GM12878 (cell line): Measurements from ENCODE around the gene CELSR3. TPM values are rescaled to one million over a fixed set of nuclear protein-coding genes. Genes with fewer than 3 reads are reported as not detected.
A peak's percentile ranks its signal among the peaks of the same experiment; 100 is the strongest.

ENCODE experiments used
- ATAC-seq: fragments of 200-7000 bp; cut with Tn5 transposase; 3 replicates; pipeline ENCODE4 v1.9.1; 2020; ENCODE audit warnings: mild to moderate bottlenecking, moderate library complexity
- BruUV-seq: library from RNA; stranded (reverse); fragments of 400-500 nt; replicated peaks from 2 replicates; lab custom pipeline; 2021; lab: Mats Ljungman, UMichigan
- CTCF ChIA-PET: fragments of 300-600 bp; sonication (Branson Sonifier 250); formaldehyde crosslinking; extraction: SDS; loops from one replicate; lab custom pipeline; 2021; ENCODE audit warnings: inconsistent platforms; lab: Yijun Ruan, JAX
- POLR2A ChIA-PET: fragments of 350-600 bp; formaldehyde crosslinking; extraction: SDS; loops from one replicate; lab custom pipeline; 2021; ENCODE audit warnings: inconsistent platforms; lab: Charles Lee
- RAD21 ChIA-PET: fragments of 300-600 bp; sonication (Branson Sonifier 250); formaldehyde crosslinking; loops from one replicate; lab custom pipeline; 2023; ENCODE audit warnings: antibody characterized with exemption; ENCODE audit not compliant: unreplicated experiment; lab: Charles Lee
- SMC1A ChIA-PET: fragments of 300-600 bp; sonication (Branson Sonifier 250); formaldehyde crosslinking; loops from one replicate; lab custom pipeline; 2023; ENCODE audit not compliant: unreplicated experiment, uncharacterized antibody; lab: Charles Lee
- DNase-seq: peaks from one replicate; pipeline ENCODE4 v3.0.0-alpha.2; 2011; ENCODE audit warnings: low read depth, low spot score
- FAIRE-seq: peaks from 3 replicates; lab custom pipeline; 2011; peaks lifted over from hg19 to GRCh38; lab: Jason Lieb, UNC
- H2AFZ ChIP-seq: 2 replicates; pipeline ENCODE4 v1.6.0; 2011; ENCODE audit warnings: low read depth, low read length, control low read depth; ENCODE audit not compliant: control insufficient read depth
- H3K27ac ChIP-seq: 2 replicates; pipeline ENCODE4 v1.5.1; 2011; ENCODE audit warnings: control low read depth; ENCODE audit not compliant: control insufficient read depth, insufficient read depth
- H3K27me3 ChIP-seq, 2 experiments: replicated peaks in 1 of 2; 2 replicates each; pipeline versions ENCODE4 v1.6.0 to v1.6.1; 2011; ENCODE audit warnings: low read length in 1 of 2; ENCODE audit not compliant: control insufficient read depth in 2 of 2, insufficient read depth in 2 of 2
- H3K36me3 ChIP-seq, 2 experiments: 2 replicates each; pipeline ENCODE4 v1.5.1; 2011; ENCODE audit warnings: low read length in 1 of 2; ENCODE audit not compliant: control insufficient read depth in 2 of 2, insufficient read depth in 2 of 2
- H3K4me1 ChIP-seq: 2 replicates; pipeline ENCODE4 v1.6.1; 2011; ENCODE audit warnings: mild to moderate bottlenecking, low read length, moderate library complexity, mixed read lengths; ENCODE audit not compliant: control insufficient read depth, insufficient read depth
- H3K4me2 ChIP-seq: 2 replicates; pipeline ENCODE4 v1.6.0; 2011; ENCODE audit warnings: control low read depth; ENCODE audit not compliant: control insufficient read depth, insufficient read depth
- H3K4me3 ChIP-seq: fragments of 200-600 bp; sonication (generic); 2 replicates; pipeline ENCODE4 v1.5.1; 2016
- H3K79me2 ChIP-seq: 2 replicates; pipeline ENCODE4 v1.6.0; 2011; ENCODE audit warnings: low read length; ENCODE audit not compliant: control insufficient read depth, insufficient read depth
- H3K9ac ChIP-seq: 2 replicates; pipeline ENCODE4 v1.8.0; 2011; ENCODE audit warnings: low read length, control low read depth, mixed read lengths; ENCODE audit not compliant: control insufficient read depth, insufficient read depth
- H3K9me3 ChIP-seq: replicated peaks from 3 replicates; pipeline ENCODE4 v1.5.1; 2011; ENCODE audit warnings: mild to moderate bottlenecking, low read length; ENCODE audit not compliant: control insufficient read depth, insufficient read depth
- H4K20me1 ChIP-seq: 2 replicates; pipeline ENCODE4 v1.6.0; 2011; ENCODE audit not compliant: control insufficient read depth, insufficient read depth
- ATF2 ChIP-seq: IDR thresholded peaks from 2 replicates; pipeline ENCODE4 v1.6.1; 2012; ENCODE audit warnings: low read length, inconsistent platforms
- BCL3 ChIP-seq: IDR thresholded peaks from 2 replicates; pipeline ENCODE4 v1.6.1; 2011; ENCODE audit warnings: borderline replicate concordance, low read depth, mild to moderate bottlenecking, moderate library complexity, low read length; ENCODE audit not compliant: insufficient read depth, poor library complexity, severe bottlenecking
- CREM ChIP-seq: IDR thresholded peaks from 2 replicates; pipeline ENCODE4 v1.6.1; 2014; ENCODE audit warnings: antibody characterized with exemption, low read depth
- JUNB ChIP-seq: IDR thresholded peaks from 2 replicates; pipeline ENCODE4 v1.6.1; 2016; ENCODE audit warnings: antibody characterized with exemption, mild to moderate bottlenecking
- NFYA ChIP-seq: IDR thresholded peaks from 2 replicates; pipeline ENCODE4 v1.6.1; 2011; ENCODE audit warnings: low read depth, mild to moderate bottlenecking, low read length, improper control_type of control experiment, borderline replicate concordance
- RB1 ChIP-seq: fragments of 450-650 bp; formaldehyde crosslinking; IDR thresholded peaks from 2 replicates; pipeline ENCODE4 v1.6.1; 2017; ENCODE audit warnings: mild to moderate bottlenecking, borderline replicate concordance
- RBBP5 ChIP-seq: fragments of 200-600 bp; sonication (generic); conservative IDR thresholded peaks from 2 replicates; pipeline ENCODE4 v1.6.1; 2016
- SPI1 ChIP-seq: IDR thresholded peaks from 2 replicates; pipeline ENCODE4 v1.6.1; 2011; ENCODE audit warnings: low read depth, mild to moderate bottlenecking, low read length, moderate library complexity, borderline replicate concordance; ENCODE audit not compliant: insufficient read depth
- SREBF2 ChIP-seq: IDR thresholded peaks from 2 replicates; pipeline ENCODE4 v1.6.1; 2012; ENCODE audit warnings: mild to moderate bottlenecking, low read length
- SRF ChIP-seq, 2 experiments: IDR thresholded peaks; 2 replicates each; pipeline ENCODE4 v1.6.1; 2011; ENCODE audit warnings: low read depth in 2 of 2, low read length in 2 of 2, mild to moderate bottlenecking in 1 of 2, moderate library complexity in 1 of 2
- WGBS: methylation state at CpG from one replicate; pipeline ENCODE4 v1.1.6; 2016; ENCODE audit warnings: low lambda C conversion rate; ENCODE audit not compliant: insufficient replicate concordance, insufficient coverage; ENCODE audit errors: missing lambda C conversion rate; 5-methylcytosine and 5-hydroxymethylcytosine counted together
- in situ Hi-C: fragments of 300-500 bp; cut with MboI; formaldehyde crosslinking; loops from 9 replicates; pipeline ENCODE4 v1.14.3; 2018; ENCODE audit warnings: mixed read lengths
- intact Hi-C: fragments of 100-400 bp; cut with micrococcal nuclease; formaldehyde crosslinking; loops from one replicate; pipeline ENCODE4 v1.14.2; 2022; ENCODE audit not compliant: unreplicated experiment
- polyA plus RNA-seq, 11 experiments: library from polyadenylated mRNA; depleted of rRNA in 4 of 11; unstranded in 6 of 11; stranded (reverse) in 5 of 11; fragments of >200 nt; fragmentation: Nextera tagmentation in 4 of 11; fragmentation: Illumina TruSeq in 1 of 11; extraction: Ambion mirVana in 4 of 11; extraction: Trizol in 1 of 11; gene quantifications; 1 replicate in 1 of 11; 2 replicates in 10 of 11; pipeline versions ENCODE4 v1.2.1 to v1.2.3, GENCODE V29; 2011 to 2016; ENCODE audit warnings: inconsistent platforms in 2 of 11, missing spikeins in 2 of 11, low read depth in 1 of 11
- total RNA-seq, 4 experiments: library from RNA; depleted of rRNA in 3 of 4; stranded (reverse); fragments of >200 nt in 3 of 4; fragmentation: Illumina TruSeq in 1 of 4; extraction: Trizol in 1 of 4; gene quantifications; 2 replicates each; pipeline versions ENCODE4 v1.2.1 to v1.2.3, GENCODE V29; 2013 to 2021

CELSR3 gene
- total and polyA plus RNA-seq, 10 of the 15 experiments (the other 5 are each of a cell fraction or from before 2014, with no cell fraction given), result 0.08 to 1.6 (median 0.57) TPM

GRCh38 chr3:48664313-48664644 lies 1.6 kb upstream of the CELSR3 start:
- FAIRE-seq, result no peak
- H4K20me1 ChIP-seq, result no peaks in the 10 kb centered on the region
- no TSS peak for BruUV-seq
- no peaks in the 10 kb centered on the region for H3K79me2 ChIP-seq
- ChIA-PET SMC1A (interaction anchor here (0.5 kb wide), 1 partner anchor 10 kb away, joined by 3 read pairs; no protein-coding TSS in a partner anchor), RAD21 (no interaction called here), POLR2A (interaction anchor here (1.3 kb wide), 1 partner anchor 108 kb away, joined by 3 read pairs; the partner anchor contains the start of gene PFKFB4)
- peaks cover 9% of the 10 kb centered on the region for H3K4me1 ChIP-seq
- no peak for ATAC-seq
- peaks cover 0 to 3% of the 10 kb centered on the region in 2 experiments; a peak in 1 of 4 replicates for H3K27me3 ChIP-seq
- in situ Hi-C loops, result no loop called here
- TF ChIP-seq SPI1 (no peak), JUNB (0 out of 2 replicates have a peak, but pooled peaks have one; percentile 5)
- TF ChIP-seq, all 136 proteins: peak for 1
- no peak for DNase-seq
- CTCF ChIA-PET, result interaction anchor here (0.5 to 2.2 kb wide), 5 partner anchors 13 to 137 kb away, joined by 3 to 6 read pairs (median 3); no protein-coding TSS in a partner anchor
- intact Hi-C loops, result no loop called here
- H3K9me3 ChIP-seq, result no peaks in the 10 kb centered on the region; the same call in 1 of the 3 replicates
- H3K27ac ChIP-seq, result no peak overlapping the region
- no peak overlapping the region for H3K4me3 ChIP-seq
- H3K36me3 ChIP-seq, result no peaks in the 10 kb centered on the region
- H3K4me2 ChIP-seq, result no peak overlapping the region
- H3K9ac ChIP-seq, result no peak overlapping the region
- no peak overlapping the region for H2AFZ ChIP-seq
- WGBS, result 27% methylated on average over 11 of the region's 11 CpGs

GRCh38 chr3:48663489-48664312 lies 1.0 kb upstream of the CELSR3 start:
- peaks cover 9% of the 10 kb centered on the region for H3K4me1 ChIP-seq
- FAIRE-seq (peak; percentile 97), ATAC-seq (peak; percentile 94), DNase-seq (peak; percentile 89)
- ChIA-PET CTCF (interaction anchor here (0.5 to 2.2 kb wide), 10 partner anchors 14 to 160 kb away, joined by 3 to 10 read pairs (median 3); partner anchors contain the start of genes SHISA5 and SLC26A6), SMC1A (interaction anchor here (0.5 to 1.4 kb wide), 3 partner anchors 9 to 106 kb away, joined by 3 to 4 read pairs (median 4); no protein-coding TSS in a partner anchor), POLR2A (interaction anchor here (0.6 to 1.3 kb wide), 3 partner anchors 107 to 430 kb away, joined by 3 read pairs; partner anchors contain the start of genes PFKFB4 and QRICH1), RAD21 (interaction anchor here (0.6 to 1.1 kb wide), 2 partner anchors 28 to 223 kb away, joined by 3 read pairs; partner anchors contain the start of genes CCDC51, SLC26A6 and TMA7)
- in situ Hi-C loops (no loop called here), intact Hi-C loops (loop anchor here (2.0 kb wide), 1 partner anchor 29 kb away; the partner anchor contains the start of gene SLC26A6)
- H3K36me3 ChIP-seq, result no peaks in the 10 kb centered on the region
- WGBS, result 1% methylated on average over 55 of the region's 66 CpGs
- TSS peak; percentile 74 for BruUV-seq
- H3K4me3 ChIP-seq, result peak overlapping the region; percentile 74
- H4K20me1 ChIP-seq, result no peaks in the 10 kb centered on the region
- H3K9me3 ChIP-seq, result no peaks in the 10 kb centered on the region; the same call in 1 of the 3 replicates
- H3K9ac ChIP-seq, result peak overlapping the region; percentile 56
- H3K27ac ChIP-seq, result peak overlapping the region; percentile 46; the same call in 1 of the 2 replicates
- H2AFZ ChIP-seq, result peak overlapping the region; percentile 88
- no peaks in the 10 kb centered on the region for H3K79me2 ChIP-seq
- peaks cover 0 to 3% of the 10 kb centered on the region in 2 experiments; a peak in 1 of 4 replicates for H3K27me3 ChIP-seq
- H3K4me2 ChIP-seq, result peak overlapping the region; percentile 99
- TF ChIP-seq ATF2 (peak; percentile 99), SRF (IDR thresholded peaks at IDR 0.05; ENCODE audit: low read depth in 2 of 2, low read length in 2 of 2) (peak in 1 of 2 experiments; percentile 61; a peak in 1 of 4 replicates), NFYA (no peak; the same call in 1 of the 2 replicates), CREM (peak; percentile 73; the same call in 1 of the 2 replicates), SREBF2 (0 out of 2 replicates have a peak, but pooled peaks have one; percentile 19), BCL3 (peak; percentile 35), RBBP5 (no peak), RB1 (peak; percentile 83)
